B cell (primary cell): Measurements from ENCODE around the gene KCNJ6. TPM values are rescaled to one million over a fixed set of nuclear protein-coding genes. Genes with fewer than 3 reads are reported as not detected.

ENCODE experiments used
- ATAC-seq: fragments of 200-7000 bp; cut with Tn5 transposase; one replicate; pipeline ENCODE4 v1.10.0; 2021; ENCODE audit warnings: low read depth, mild to moderate bottlenecking, moderate number of reproducible peaks, moderate library complexity
- CTCF ChIA-PET: fragments of 350-600 bp; sonication (Branson Sonifier 250); formaldehyde crosslinking; loops from one replicate; lab custom pipeline; 2021; ENCODE audit warnings: antibody characterized with exemption, inconsistent platforms; lab: Charles Lee
- POLR2A ChIA-PET: fragments of 350-600 bp; sonication (Branson Sonifier 250); formaldehyde crosslinking; loops from one replicate; lab custom pipeline; 2021; ENCODE audit warnings: antibody characterized with exemption; lab: Charles Lee
- DNase-seq: peaks from one replicate; pipeline ENCODE4 v3.0.0; 2013
- H2AFZ ChIP-seq: 2 replicates; pipeline ENCODE4 v1.6.1; 2012; ENCODE audit warnings: mild to moderate bottlenecking, low read depth, low read length; ENCODE audit not compliant: insufficient read depth, poor library complexity, severe bottlenecking
- H3K27ac ChIP-seq, 2 donors: 1 replicate in 1 of 2; 2 replicates in 1 of 2; pipeline ENCODE4 v1.5.1; 2012 to 2013; ENCODE audit warnings: low read length in 2 of 2, mild to moderate bottlenecking in 2 of 2, moderate library complexity in 1 of 2
- H3K27me3 ChIP-seq, 4 experiments: fragments of 200-600 bp in 1 of 4; sonication (generic) in 1 of 4; replicated peaks in 1 of 4; 1 replicate in 2 of 4; 2 replicates in 2 of 4; pipeline versions ENCODE4 v1.6.1 to v1.7.0; 2013 to 2016; ENCODE audit warnings: low read length in 3 of 4, mild to moderate bottlenecking in 2 of 4, mixed read lengths in 1 of 4, moderate library complexity in 1 of 4; ENCODE audit not compliant: insufficient read depth in 4 of 4, control insufficient read depth in 3 of 4; ENCODE audit errors: control extremely low read depth in 1 of 4
- H3K36me3 ChIP-seq, 2 experiments: replicated peaks in 1 of 2; 1 replicate in 1 of 2; 2 replicates in 1 of 2; pipeline versions ENCODE4 v1.6.1 to v1.7.1; 2013; ENCODE audit warnings: low read length in 1 of 2; ENCODE audit not compliant: insufficient read depth in 2 of 2, control insufficient read depth in 1 of 2; ENCODE audit errors: control extremely low read depth in 1 of 2, extremely low read depth in 1 of 2
- H3K4me1 ChIP-seq, 2 donors: fragments of 200-600 bp in 1 of 2; sonication (generic) in 1 of 2; 1 replicate in 1 of 2; 2 replicates in 1 of 2; pipeline versions ENCODE4 v1.5.1 to v1.6.1; 2013 to 2017; ENCODE audit warnings: low read length in 2 of 2; ENCODE audit not compliant: control insufficient read depth in 2 of 2, insufficient read depth in 2 of 2
- H3K4me2 ChIP-seq: replicated peaks from 2 replicates; pipeline ENCODE3; 2012; ENCODE audit warnings: mild to moderate bottlenecking, low read depth, low read length; ENCODE audit not compliant: poor library complexity, severe bottlenecking
- H3K4me3 ChIP-seq, 5 experiments: fragments of 200-600 bp in 1 of 5; sonication (generic) in 1 of 5; 1 replicate in 3 of 5; 2 replicates in 2 of 5; pipeline versions ENCODE4 v1.5.1 to v1.7.0; 2011 to 2016; ENCODE audit warnings: low read length in 4 of 5, mild to moderate bottlenecking in 4 of 5, low read depth in 2 of 5, control low read depth in 1 of 5, moderate library complexity in 1 of 5; ENCODE audit not compliant: insufficient read depth in 1 of 5; ENCODE audit errors: control extremely low read depth in 1 of 5, extremely low read depth in 1 of 5
- H3K79me2 ChIP-seq: fragments of 200-600 bp; sonication (generic); one replicate; pipeline ENCODE4 v1.6.0; 2016; ENCODE audit warnings: low read length; ENCODE audit not compliant: control insufficient read depth, insufficient read depth
- H3K9ac ChIP-seq: fragments of 200-600 bp; sonication (generic); 2 replicates; pipeline ENCODE4 v1.6.1; 2017; ENCODE audit warnings: mild to moderate bottlenecking, low read length, moderate library complexity
- H3K9me3 ChIP-seq, 3 donors: one replicate each; pipeline versions ENCODE4 v1.6.1 to v1.7.1; 2013; ENCODE audit warnings: low read length in 2 of 3; ENCODE audit not compliant: control insufficient read depth in 2 of 3, insufficient read depth in 1 of 3; ENCODE audit errors: control extremely low read depth in 1 of 3
- H4K20me1 ChIP-seq: 2 replicates; pipeline ENCODE4 v1.6.0; 2012; ENCODE audit warnings: mild to moderate bottlenecking, low read length; ENCODE audit not compliant: insufficient read depth, control insufficient read depth, poor library complexity, severe bottlenecking
- H3K27ac Mint-ChIP-seq: one replicate; pipeline ENCODE4 v1.8.0; 2021; ENCODE audit warnings: mixed read lengths
- H3K27me3 Mint-ChIP-seq: one replicate; pipeline ENCODE4 v1.8.0; 2021; ENCODE audit warnings: mixed read lengths
- H3K4me1 Mint-ChIP-seq: one replicate; pipeline ENCODE4 v1.8.0; 2021; ENCODE audit warnings: mixed read lengths
- H3K4me3 Mint-ChIP-seq: one replicate; pipeline ENCODE4 v1.8.0; 2021; ENCODE audit warnings: mixed read lengths
- H3K9me3 Mint-ChIP-seq: one replicate; pipeline ENCODE4 v1.8.0; 2022; ENCODE audit warnings: mixed read lengths; ENCODE audit not compliant: insufficient read depth
- EZH2 ChIP-seq: IDR thresholded peaks from 2 replicates; pipeline ENCODE4 v1.6.1; 2012; ENCODE audit warnings: borderline replicate concordance, low read depth, mild to moderate bottlenecking, moderate library complexity, low read length; ENCODE audit not compliant: insufficient read depth, poor library complexity, severe bottlenecking
- WGBS: methylation state at CpG from one replicate; pipeline ENCODE4 v1.1.5; 2013; ENCODE audit warnings: missing lambda C conversion rate; ENCODE audit not compliant: insufficient coverage; 5-methylcytosine and 5-hydroxymethylcytosine counted together
- intact Hi-C: fragments of 100-400 bp; cut with micrococcal nuclease; formaldehyde crosslinking; loops from one replicate; pipeline ENCODE4 v1.10.0; 2022
- polyA plus RNA-seq: library from polyadenylated mRNA; depleted of rRNA; stranded (reverse); fragments of >200 nt; gene quantifications from 2 replicates; pipeline ENCODE4 v1.2.3, GENCODE V29; 2012
- total RNA-seq, 2 donors: library from RNA; stranded (reverse); fragments of 120-200 nt in 1 of 2; gene quantifications; 1 replicate in 1 of 2; 2 replicates in 1 of 2; pipeline versions ENCODE4 v1.2.3 to v1.2.4, GENCODE V29; 2013 to 2022
- TF ChIP-seq, protein P1 (sequence below): fragments of 200-600 bp; IDR thresholded peaks from one replicate; pipeline ENCODE4 v1.8.0; 2022; ENCODE audit warnings: antibody characterized with exemption, mild to moderate bottlenecking

The KCNJ6 gene
- total and polyA plus RNA-seq, 2 donors (not counting 1 experiment from before 2014, with no cell fraction given) = not detected

DNA sequence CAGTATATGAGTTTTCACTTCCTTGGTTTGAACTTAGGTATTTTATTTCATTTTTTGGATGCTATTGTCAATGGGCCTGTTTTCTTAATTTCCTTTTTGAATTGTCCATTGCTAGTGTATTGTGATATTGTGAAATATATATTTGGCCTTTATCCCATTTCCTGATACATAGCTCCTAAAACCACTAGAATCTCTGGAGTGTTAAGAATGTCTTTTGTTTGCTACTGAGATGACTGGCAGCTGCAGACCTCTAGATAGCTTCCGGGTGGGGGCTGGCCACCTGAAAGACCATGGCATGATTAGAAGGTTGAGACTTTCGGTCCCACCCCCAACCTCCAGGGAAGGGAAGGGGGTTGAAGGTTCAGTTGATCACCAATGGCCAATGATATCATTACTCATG, 245.4 kb downstream of the KCNJ6 start:
- H2AFZ ChIP-seq = no peak overlapping the region
- ChIA-PET CTCF (no interaction called here), POLR2A (no interaction called here)
- H3K27ac ChIP-seq = no peak overlapping the region
- no peak overlapping the region for H3K9ac ChIP-seq
- no peaks in the 10 kb centered on the region for H3K4me1 ChIP-seq
- peaks cover 0 to 17% (median 5%) of the 10 kb centered on the region in 4 experiments for H3K27me3 ChIP-seq
- intact Hi-C loops = no loop called here
- Mint-ChIP-seq H3K9me3 (no peaks in the 10 kb centered on the region), H3K4me1 (peaks cover 2% of the 10 kb centered on the region), H3K27me3 (peaks cover 38% of the 10 kb centered on the region), H3K4me3 (no peak overlapping the region), H3K27ac (no peak overlapping the region)
- no peaks in the 10 kb centered on the region for H3K79me2 ChIP-seq
- TF ChIP-seq, protein P1, sequence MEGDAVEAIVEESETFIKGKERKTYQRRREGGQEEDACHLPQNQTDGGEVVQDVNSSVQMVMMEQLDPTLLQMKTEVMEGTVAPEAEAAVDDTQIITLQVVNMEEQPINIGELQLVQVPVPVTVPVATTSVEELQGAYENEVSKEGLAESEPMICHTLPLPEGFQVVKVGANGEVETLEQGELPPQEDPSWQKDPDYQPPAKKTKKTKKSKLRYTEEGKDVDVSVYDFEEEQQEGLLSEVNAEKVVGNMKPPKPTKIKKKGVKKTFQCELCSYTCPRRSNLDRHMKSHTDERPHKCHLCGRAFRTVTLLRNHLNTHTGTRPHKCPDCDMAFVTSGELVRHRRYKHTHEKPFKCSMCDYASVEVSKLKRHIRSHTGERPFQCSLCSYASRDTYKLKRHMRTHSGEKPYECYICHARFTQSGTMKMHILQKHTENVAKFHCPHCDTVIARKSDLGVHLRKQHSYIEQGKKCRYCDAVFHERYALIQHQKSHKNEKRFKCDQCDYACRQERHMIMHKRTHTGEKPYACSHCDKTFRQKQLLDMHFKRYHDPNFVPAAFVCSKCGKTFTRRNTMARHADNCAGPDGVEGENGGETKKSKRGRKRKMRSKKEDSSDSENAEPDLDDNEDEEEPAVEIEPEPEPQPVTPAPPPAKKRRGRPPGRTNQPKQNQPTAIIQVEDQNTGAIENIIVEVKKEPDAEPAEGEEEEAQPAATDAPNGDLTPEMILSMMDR = no peak
- no peak for TF ChIP-seq EZH2
- H3K4me3 ChIP-seq = no peak overlapping the region
- no peaks in the 10 kb centered on the region for H4K20me1 ChIP-seq
- no CpG with 5 or more reads among the region's 2 CpGs for WGBS
- no peak for DNase-seq
- H3K4me2 ChIP-seq = no peak overlapping the region
- no peaks in the 10 kb centered on the region for H3K9me3 ChIP-seq
- no peak for ATAC-seq
- H3K36me3 ChIP-seq = no peaks in the 10 kb centered on the region

DNA sequence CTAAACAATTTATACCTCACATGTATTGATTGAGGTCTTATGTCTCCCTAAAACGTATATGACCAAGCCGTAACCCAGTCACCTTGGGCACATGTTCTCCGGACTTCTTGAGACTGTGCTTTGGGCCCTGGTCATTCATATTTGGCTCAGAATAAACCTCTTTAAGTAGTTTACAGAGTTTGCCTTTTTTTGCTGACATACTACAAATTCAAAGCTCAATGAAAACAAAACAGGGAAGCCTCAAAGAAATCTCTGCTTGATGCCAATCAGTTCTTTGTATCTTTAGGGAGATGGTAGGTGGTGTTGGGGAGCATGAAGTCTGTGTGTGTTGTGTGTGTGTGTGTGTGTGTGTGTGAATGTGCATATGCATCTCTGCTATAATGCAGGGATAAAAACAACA, 247.0 kb downstream of the KCNJ6 start:
- intact Hi-C loops = no loop called here
- Histone ChIP-seq H2AFZ (no peak overlapping the region), H3K9me3 (no peaks in the 10 kb centered on the region), H3K36me3 (no peaks in the 10 kb centered on the region), H3K27me3 (peaks cover 0 to 9% (median 3%) of the 10 kb centered on the region in 4 experiments), H4K20me1 (no peaks in the 10 kb centered on the region), H3K4me2 (no peak overlapping the region), H3K4me3 (no peak overlapping the region), H3K9ac (no peak overlapping the region), H3K27ac (no peak overlapping the region), H3K4me1 (no peaks in the 10 kb centered on the region), H3K79me2 (no peaks in the 10 kb centered on the region)
- no peak overlapping the region for H3K27ac Mint-ChIP-seq
- no peak for DNase-seq
- POLR2A ChIA-PET = no interaction called here
- H3K9me3 Mint-ChIP-seq = no peaks in the 10 kb centered on the region
- no peaks in the 10 kb centered on the region for H3K4me1 Mint-ChIP-seq
- 90% methylated on average over 2 of the region's 3 CpGs for WGBS
- TF ChIP-seq, protein P1 = no peak
- no peak for TF ChIP-seq EZH2
- H3K4me3 Mint-ChIP-seq = no peak overlapping the region
- ATAC-seq = no peak
- CTCF ChIA-PET = no interaction called here
- peaks cover 29% of the 10 kb centered on the region for H3K27me3 Mint-ChIP-seq
